Activated CD4-positive, alpha-beta T cell treated with anti-CD3 and anti-CD28 coated beads for 36 hours (primary cell): ENCODE data around the gene ATPAF1. TPM values are rescaled to one million over a fixed set of nuclear protein-coding genes. Genes with fewer than 3 reads are reported as not detected.
"Not testable (repeated sequence)": the region's sequence is repeated elsewhere in the genome, so short reads cannot be mapped to it uniquely, and the experiment has no call there.

ENCODE experiments used
- ATAC-seq: fragments of 200-7000 bp; cut with Tn5 transposase; one replicate; pipeline ENCODE4 v1.10.0; 2021; ENCODE audit warnings: mild to moderate bottlenecking, moderate library complexity
- CTCF ChIA-PET: fragments of 350-600 bp; sonication (Branson Sonifier 250); formaldehyde crosslinking; loops from one replicate; lab custom pipeline; 2021; ENCODE audit warnings: antibody characterized with exemption; lab: Charles Lee
- POLR2A ChIA-PET: fragments of 350-600 bp; sonication (Branson Sonifier 250); formaldehyde crosslinking; loops from one replicate; lab custom pipeline; 2021; ENCODE audit warnings: antibody characterized with exemption, inconsistent platforms; lab: Charles Lee
- DNase-seq: peaks from one replicate; pipeline ENCODE4 v3.0.0-alpha.2; 2020
- H3K27ac Mint-ChIP-seq: one replicate; pipeline ENCODE4 v1.8.0; 2021; ENCODE audit warnings: mixed read lengths
- H3K27me3 Mint-ChIP-seq: one replicate; pipeline ENCODE4 v1.8.0; 2021; ENCODE audit warnings: mixed read lengths
- H3K36me3 Mint-ChIP-seq: one replicate; pipeline ENCODE4 v1.8.0; 2021; ENCODE audit warnings: low read depth, mixed read lengths
- H3K4me1 Mint-ChIP-seq: one replicate; pipeline ENCODE4 v1.8.0; 2021; ENCODE audit warnings: mixed read lengths
- H3K4me3 Mint-ChIP-seq: one replicate; pipeline ENCODE4 v1.8.0; 2021; ENCODE audit warnings: mild to moderate bottlenecking, moderate library complexity, mixed read lengths
- H3K9me3 Mint-ChIP-seq: one replicate; pipeline ENCODE4 v1.8.0; 2021; ENCODE audit warnings: low read depth, mixed read lengths
- intact Hi-C, 2 experiments: fragments of 100-400 bp; cut with DNase I in 1 of 2; cut with micrococcal nuclease in 1 of 2; formaldehyde crosslinking; loops; one replicate each; pipeline versions ENCODE4 v1.14.2 to v1.15.1; 2022 to 2024; cut with DNase I, micrococcal nuclease
- total RNA-seq, 2 experiments: library from RNA; stranded (reverse); gene quantifications; one replicate each; pipeline ENCODE4 v1.2.3, GENCODE V29; 2021

ATPAF1 gene
- total RNA-seq, 2 experiments from 2014 or later = 46.1 to 48.5 TPM

GRCh38 chr1:46679789-46680573 is 11.8 kb upstream of the ATPAF1 start:
- ChIA-PET POLR2A (no interaction called here), CTCF (no interaction called here)
- ATAC-seq = no peak
- Mint-ChIP-seq H3K27ac (no peak overlapping the region), H3K27me3 (no peaks in the 10 kb centered on the region), H3K4me1 (peaks cover 29% of the 10 kb centered on the region), H3K36me3 (peaks cover 53% of the 10 kb centered on the region), H3K4me3 (no peak overlapping the region), H3K9me3 (no peaks in the 10 kb centered on the region)
- intact Hi-C loops = no loop called here
- DNase-seq = no peak

DNA sequence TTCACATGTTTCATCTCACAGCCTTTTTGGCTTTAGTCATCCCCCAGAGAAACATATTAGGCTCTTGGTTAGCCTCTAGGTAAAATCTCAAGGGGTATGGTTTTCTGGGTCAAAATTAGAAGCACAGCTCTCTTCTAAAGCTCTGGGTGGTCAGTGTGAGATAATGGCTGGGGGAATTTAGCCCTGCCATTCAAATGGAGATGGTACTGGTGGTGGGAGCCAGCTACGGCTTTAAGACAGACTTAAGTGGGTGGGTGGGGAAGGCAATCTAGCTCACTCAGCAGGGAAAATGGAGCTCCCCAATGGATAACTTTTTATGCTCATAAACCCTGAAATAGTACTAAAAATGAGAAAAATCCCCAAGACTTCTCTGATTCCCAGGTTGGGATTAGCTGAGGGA is 9.2 kb upstream of the ATPAF1 start:
- no peaks in the 10 kb centered on the region for H3K9me3 Mint-ChIP-seq
- ATAC-seq (no peak), DNase-seq (no peak)
- ChIA-PET POLR2A (no interaction called here), CTCF (interaction anchor here (0.8 to 2.6 kb wide), 5 partner anchors 9 to 142 kb away, joined by 3 to 12 read pairs (median 4); partner anchors contain the start of gene ATPAF1)
- peak overlapping the region; percentile 94 for H3K27ac Mint-ChIP-seq
- peaks cover 31% of the 10 kb centered on the region for H3K4me1 Mint-ChIP-seq
- intact Hi-C loops = no loop called here
- H3K36me3 Mint-ChIP-seq = peaks cover 44% of the 10 kb centered on the region
- no peaks in the 10 kb centered on the region for H3K27me3 Mint-ChIP-seq
- no peak overlapping the region for H3K4me3 Mint-ChIP-seq

DNA sequence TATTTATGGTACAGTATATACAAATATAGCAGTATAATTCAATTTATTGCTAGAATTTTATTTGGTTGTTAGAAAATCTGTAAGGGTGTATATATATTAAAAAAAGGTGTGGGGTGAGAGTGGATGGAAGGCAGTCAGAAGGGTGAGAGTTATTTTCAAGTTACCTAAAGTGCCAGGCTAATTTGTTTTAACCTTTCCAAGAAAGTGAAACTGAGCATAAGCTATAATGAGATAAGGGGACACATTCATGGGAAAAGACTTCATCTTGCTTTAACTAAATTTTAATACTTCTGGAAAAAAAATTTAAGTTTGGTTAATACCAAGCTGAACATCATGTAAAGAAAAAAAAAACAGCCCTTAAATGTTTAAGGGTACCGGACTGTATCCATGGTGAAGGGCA is 8.4 kb upstream of the ATPAF1 start:
- intact Hi-C loops = no loop called here
- H3K27me3 Mint-ChIP-seq = no peaks in the 10 kb centered on the region
- peaks cover 38% of the 10 kb centered on the region for H3K36me3 Mint-ChIP-seq
- H3K4me1 Mint-ChIP-seq = peaks cover 31% of the 10 kb centered on the region
- CTCF ChIA-PET = no interaction called here
- DNase-seq (no peak), ATAC-seq (no peak)
- H3K9me3 Mint-ChIP-seq = no peaks in the 10 kb centered on the region
- peak overlapping the region; percentile 94 for H3K27ac Mint-ChIP-seq
- H3K4me3 Mint-ChIP-seq = no peak overlapping the region
- POLR2A ChIA-PET = no interaction called here

DNA sequence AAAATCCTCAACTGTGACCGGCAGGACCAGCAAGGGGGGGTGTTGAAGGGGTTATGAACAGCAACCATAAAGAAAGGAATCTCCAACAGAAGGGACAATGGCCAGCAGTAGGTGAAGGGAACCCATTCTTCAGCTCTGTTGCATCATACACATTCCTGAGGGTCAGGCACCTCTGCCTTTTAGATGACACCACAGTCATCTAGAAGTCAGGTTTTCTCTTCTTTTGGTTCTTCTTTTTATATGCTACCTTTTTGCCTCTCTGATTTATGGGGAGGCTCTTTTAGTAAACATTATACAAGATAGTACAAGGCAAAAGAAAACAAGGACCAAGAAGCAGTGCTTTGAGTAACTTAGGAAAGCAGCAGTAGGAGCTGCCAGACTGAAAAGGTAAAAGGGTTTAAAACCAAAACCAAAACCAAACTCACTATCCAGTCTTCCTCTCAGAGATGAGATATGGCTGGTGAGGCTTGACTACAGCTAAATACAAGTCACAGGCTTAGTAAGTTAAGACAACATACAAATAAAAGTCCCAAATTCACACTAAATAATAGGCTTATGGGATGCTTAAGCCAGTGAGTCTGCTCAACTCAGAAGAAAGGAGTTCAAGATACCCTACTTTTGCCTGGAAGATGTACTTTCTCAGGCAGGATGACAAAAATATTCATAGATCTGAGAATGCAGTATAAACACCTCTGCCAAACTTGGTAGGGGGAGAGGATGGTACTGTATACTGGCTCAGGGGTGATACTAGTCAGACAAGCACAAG is 7.6 kb upstream of the ATPAF1 start:
- peak; percentile 76 for ATAC-seq
- Mint-ChIP-seq H3K36me3 (peaks cover 32% of the 10 kb centered on the region), H3K4me1 (peaks cover 31% of the 10 kb centered on the region), H3K27ac (peak overlapping the region; percentile 94), H3K9me3 (no peaks in the 10 kb centered on the region), H3K4me3 (peak overlapping the region; percentile 24), H3K27me3 (no peaks in the 10 kb centered on the region)
- intact Hi-C loops = no loop called here
- CTCF ChIA-PET = interaction anchor here (0.6 to 1.0 kb wide), 3 partner anchors 17 to 23 kb away, joined by 3 to 4 read pairs (median 3); no protein-coding TSS in a partner anchor
- no peak for DNase-seq
- POLR2A ChIA-PET = no interaction called here

- no peak overlapping the region for H3K4me3 Mint-ChIP-seq
- ChIA-PET CTCF (no interaction called here), POLR2A (no interaction called here)
- ATAC-seq (peak; percentile 91), DNase-seq (peak; percentile 59)
- H3K36me3 Mint-ChIP-seq = peaks cover 17% of the 10 kb centered on the region
- H3K9me3 Mint-ChIP-seq = no peaks in the 10 kb centered on the region
- no peaks in the 10 kb centered on the region for H3K27me3 Mint-ChIP-seq
- H3K4me1 Mint-ChIP-seq = peaks cover 31% of the 10 kb centered on the region
- intact Hi-C loops = no loop called here
- H3K27ac Mint-ChIP-seq = peak overlapping the region; percentile 72
These were observed 5.6 kb upstream of the ATPAF1 start for GRCh38 chr1:46673749-46674182.

GRCh38 chr1:46672696-46673095 is 4.5 kb upstream of the ATPAF1 start:
- Mint-ChIP-seq H3K4me3 (no peak overlapping the region), H3K27me3 (no peaks in the 10 kb centered on the region), H3K36me3 (peaks cover 12% of the 10 kb centered on the region), H3K9me3 (no peaks in the 10 kb centered on the region), H3K27ac (no peak overlapping the region), H3K4me1 (peaks cover 31% of the 10 kb centered on the region)
- ChIA-PET CTCF (interaction anchor here (0.6 to 0.7 kb wide), 2 partner anchors 28 to 65 kb away, joined by 3 read pairs; no protein-coding TSS in a partner anchor), POLR2A (no interaction called here)
- DNase-seq (no peak), ATAC-seq (no peak)
- intact Hi-C loops = no loop called here

DNA sequence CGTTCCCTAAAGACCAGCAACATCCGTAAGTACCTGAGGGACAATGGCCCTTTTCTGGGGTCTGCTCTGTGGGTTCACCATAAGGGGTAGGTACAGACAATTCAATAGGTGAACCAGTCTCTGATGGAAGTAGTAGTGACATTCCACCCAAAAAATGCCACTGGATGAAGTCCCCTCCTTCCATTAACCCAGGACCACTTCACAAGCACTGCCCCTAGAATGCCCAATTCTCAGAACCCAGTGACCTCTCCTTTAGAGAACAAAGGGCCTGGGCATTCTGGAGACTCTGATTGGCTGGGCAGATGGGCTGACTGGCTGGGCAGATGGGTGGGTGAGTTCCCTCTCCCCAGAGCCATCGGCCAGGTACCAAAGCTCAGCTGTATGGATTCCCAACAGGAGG is 3.4 kb upstream of the ATPAF1 start, which contains the start of gene TEX38:
TSS of gene TEX38 (plus strand) at position 301 of the 400 bp plus-strand sequence. CDS start at position 382, 81 bp downstream.
- intact Hi-C loops = no loop called here
- DNase-seq (no peak), ATAC-seq (no peak)
- Mint-ChIP-seq H3K4me3 (no peak within 1 kb of the TSS), H3K9me3 (no peaks in the 10 kb centered on the region), H3K27me3 (no peaks in the 10 kb centered on the region), H3K36me3 (peaks cover 7% of the 10 kb centered on the region), H3K27ac (no peak within 1 kb of the TSS), H3K4me1 (peaks cover 32% of the 10 kb centered on the region)
- ChIA-PET POLR2A (no interaction called here), CTCF (interaction anchor here (0.6 to 1.1 kb wide), 2 partner anchors 16 to 413 kb away, joined by 3 read pairs; no protein-coding TSS in a partner anchor)

GRCh38 chr1:46670134-46670533 is 2.0 kb upstream of the ATPAF1 start:
- H3K36me3 Mint-ChIP-seq = peaks cover 4% of the 10 kb centered on the region
- H3K27ac Mint-ChIP-seq = no peak overlapping the region
- POLR2A ChIA-PET = no interaction called here
- H3K4me1 Mint-ChIP-seq = peaks cover 23% of the 10 kb centered on the region
- no peak for ATAC-seq
- H3K4me3 Mint-ChIP-seq = no peak overlapping the region
- no peak for DNase-seq
- CTCF ChIA-PET = no interaction called here
- no peaks in the 10 kb centered on the region for H3K9me3 Mint-ChIP-seq
- intact Hi-C loops = no loop called here
- H3K27me3 Mint-ChIP-seq = no peaks in the 10 kb centered on the region

DNA sequence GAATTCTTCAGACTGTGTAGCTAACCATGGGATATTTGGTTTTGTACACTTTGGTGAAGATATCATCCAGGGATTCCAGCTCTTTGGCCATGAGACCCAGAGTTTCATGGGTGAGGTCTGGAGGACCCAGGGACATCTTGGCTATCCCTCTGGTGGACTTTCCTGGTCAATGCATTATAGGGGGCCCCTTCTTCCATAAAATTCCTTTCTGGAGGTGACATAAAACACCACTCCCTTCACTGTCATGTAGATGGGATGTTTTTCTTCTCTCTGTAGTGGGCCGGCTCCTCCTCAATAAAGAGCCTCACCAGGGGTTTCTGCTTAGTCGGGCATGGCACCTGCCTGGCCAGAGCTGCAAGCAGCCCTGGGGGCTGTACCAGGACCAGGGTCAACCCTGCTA is 2.2 kb downstream of the ATPAF1 start:
- Mint-ChIP-seq H3K27ac (no peak overlapping the region), H3K27me3 (no peaks in the 10 kb centered on the region), H3K36me3 (peaks cover 20% of the 10 kb centered on the region), H3K9me3 (no peaks in the 10 kb centered on the region), H3K4me1 (peaks cover 19% of the 10 kb centered on the region), H3K4me3 (no peak overlapping the region)
- ChIA-PET CTCF (interaction anchor here (1.1 to 1.2 kb wide), 2 partner anchors 9 to 12 kb away, joined by 3 to 4 read pairs; no protein-coding TSS in a partner anchor), POLR2A (no interaction called here)
- intact Hi-C loops = loop anchor here (5.0 kb wide), 2 partner anchors 49 to 419 kb away; partner anchors contain the start of genes MOB3C (in 2 of the 2) and RAD54L (in 1 of the 2)
- DNase-seq (no peak), ATAC-seq (no peak)

DNA sequence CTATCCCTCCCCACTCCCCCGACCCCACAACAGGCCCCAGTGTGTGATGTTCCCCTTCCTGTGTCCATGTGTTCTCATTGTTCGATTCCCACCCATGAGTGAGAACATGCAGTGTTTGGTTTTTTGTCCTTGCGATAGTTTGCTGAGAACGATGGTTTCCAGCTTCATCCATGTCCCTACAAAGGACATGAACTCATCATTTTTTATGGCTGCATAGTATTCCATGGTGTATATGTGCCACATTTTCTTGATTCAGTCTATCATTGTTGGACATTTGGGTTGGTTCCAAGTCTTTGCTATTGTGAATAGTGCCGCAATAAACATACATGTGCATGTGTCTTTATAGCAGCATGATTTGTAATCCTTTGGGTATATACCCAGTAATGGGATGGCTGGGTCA is 5.2 kb downstream of the ATPAF1 start:
- CTCF ChIA-PET, H3K27ac Mint-ChIP-seq, POLR2A ChIA-PET, H3K4me3 Mint-ChIP-seq, DNase-seq, H3K27me3 Mint-ChIP-seq, ATAC-seq, H3K9me3 Mint-ChIP-seq, intact Hi-C loops: not testable (repeated sequence)
- Mint-ChIP-seq H3K36me3 (peaks cover 24% of the 10 kb centered on the region), H3K4me1 (peaks cover 37% of the 10 kb centered on the region)

GRCh38 chr1:46660116-46660515 is 8.0 kb downstream of the ATPAF1 start:
- H3K27ac Mint-ChIP-seq, DNase-seq, intact Hi-C loops, H3K4me3 Mint-ChIP-seq, POLR2A ChIA-PET, H3K27me3 Mint-ChIP-seq, ATAC-seq, H3K9me3 Mint-ChIP-seq: not testable (repeated sequence)
- CTCF ChIA-PET = interaction anchor here (0.6 to 1.4 kb wide), 4 partner anchors 8 to 59 kb away, joined by 3 to 4 read pairs (median 3); partner anchors contain the start of genes ATPAF1 and MKNK1
- Mint-ChIP-seq H3K4me1 (peaks cover 26% of the 10 kb centered on the region), H3K36me3 (peaks cover 37% of the 10 kb centered on the region)
